GM19468 (cell line): ENCODE results near the gene DLG2.

Experiments used
- ATAC-seq: cut with Tn5 transposase; IDR thresholded peaks from one replicate; pipeline ENCODE4 v1.9.1; 2021; ENCODE audit warnings: mild to moderate bottlenecking, moderate library complexity, moderate number of reproducible peaks; ENCODE audit not compliant: unreplicated experiment; ENCODE audit errors: extremely low read depth

The DLG2 gene

DNA sequence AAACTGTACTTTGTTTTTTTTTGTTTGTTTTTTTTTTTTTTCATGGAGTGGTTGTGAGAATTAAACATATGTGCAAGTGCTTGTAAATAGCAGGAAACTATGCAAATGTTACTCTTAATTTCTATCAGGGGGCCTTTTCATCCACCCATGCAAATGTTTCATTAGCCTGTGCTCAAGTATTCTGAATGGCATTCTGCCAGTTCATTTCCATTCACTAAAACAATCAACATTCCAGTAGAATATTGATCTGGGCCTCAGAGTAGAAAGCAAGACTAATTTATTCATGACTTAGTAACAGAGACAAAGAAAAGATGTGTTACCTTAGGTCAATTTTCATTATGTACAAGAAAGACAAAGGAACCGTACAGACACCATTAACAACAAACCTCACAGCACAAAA lies 971.4 kb downstream of the DLG2 start:
- no peak for ATAC-seq

DNA sequence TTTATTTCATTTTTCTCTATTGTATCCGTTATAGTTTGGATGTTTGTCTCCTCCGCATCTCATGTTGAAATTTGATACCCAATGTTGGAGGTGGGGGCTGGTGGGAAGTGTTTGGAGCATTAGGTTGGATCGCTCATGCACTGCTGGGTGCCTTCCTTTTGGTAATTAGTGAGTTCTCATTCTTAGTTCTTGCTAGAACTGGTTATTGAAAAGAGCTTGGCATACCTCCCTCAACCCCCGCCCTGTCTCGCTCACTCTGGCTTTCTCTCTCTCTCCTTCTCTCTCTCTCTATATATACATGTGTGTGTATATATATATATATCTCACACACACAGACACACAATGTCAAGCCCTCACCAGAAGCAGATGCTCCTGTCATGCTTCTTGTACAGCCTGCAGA lies 978.7 kb downstream of the DLG2 start:
- no peak for ATAC-seq

DNA sequence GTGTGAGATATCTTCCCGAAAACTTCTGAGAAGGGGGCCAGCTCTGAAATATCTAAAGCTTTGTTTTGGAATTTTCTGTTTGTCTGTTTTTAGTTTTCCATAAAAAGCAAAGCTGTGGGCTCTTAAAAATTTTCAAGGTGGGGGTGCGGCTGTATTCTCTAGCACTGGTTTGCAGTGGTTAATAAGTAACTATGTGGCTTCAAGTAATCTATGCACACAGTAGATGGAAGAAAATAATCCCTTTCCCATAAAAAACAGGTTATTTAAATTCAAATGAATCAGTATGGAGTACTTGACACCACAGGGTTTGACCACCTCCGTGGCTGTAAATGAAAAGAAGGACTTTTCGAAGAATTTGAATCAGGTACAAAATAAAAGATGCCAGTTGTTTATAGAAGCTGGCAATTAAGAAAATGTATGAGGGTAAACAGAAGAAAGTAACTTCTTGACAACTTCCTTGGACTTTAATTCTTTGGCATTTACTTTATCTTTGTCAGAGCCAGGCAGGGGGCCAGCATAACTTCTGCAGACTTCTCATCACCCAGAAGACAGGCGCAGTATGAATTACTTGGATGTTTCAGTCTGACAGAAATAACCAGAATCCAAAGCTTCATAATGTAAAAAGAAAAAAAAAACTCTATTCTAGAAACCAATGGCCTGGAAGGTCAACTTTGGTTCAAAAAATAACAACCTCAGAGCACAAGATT lies 981.0 kb downstream of the DLG2 start:
- ATAC-seq: no peak

DNA sequence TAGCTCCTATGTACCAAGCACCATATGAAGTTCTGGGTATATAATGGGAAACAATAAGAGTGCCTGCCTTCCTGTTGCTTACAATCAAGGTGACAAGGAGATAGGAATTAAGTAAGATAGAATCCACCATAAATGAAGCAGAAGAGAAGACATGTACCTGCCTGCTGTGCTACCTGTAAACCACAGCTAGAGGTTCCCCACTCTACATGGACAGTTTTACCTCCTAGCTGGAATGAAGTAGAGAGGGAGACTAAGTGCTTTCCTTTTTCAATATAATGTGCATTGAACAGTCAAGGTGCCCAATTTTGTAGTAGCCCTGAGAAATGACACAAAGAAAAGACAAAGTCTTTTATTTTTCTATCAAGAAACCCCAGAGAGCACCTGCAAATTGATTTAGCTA lies 984.6 kb downstream of the DLG2 start:
- ATAC-seq: no peak

DNA sequence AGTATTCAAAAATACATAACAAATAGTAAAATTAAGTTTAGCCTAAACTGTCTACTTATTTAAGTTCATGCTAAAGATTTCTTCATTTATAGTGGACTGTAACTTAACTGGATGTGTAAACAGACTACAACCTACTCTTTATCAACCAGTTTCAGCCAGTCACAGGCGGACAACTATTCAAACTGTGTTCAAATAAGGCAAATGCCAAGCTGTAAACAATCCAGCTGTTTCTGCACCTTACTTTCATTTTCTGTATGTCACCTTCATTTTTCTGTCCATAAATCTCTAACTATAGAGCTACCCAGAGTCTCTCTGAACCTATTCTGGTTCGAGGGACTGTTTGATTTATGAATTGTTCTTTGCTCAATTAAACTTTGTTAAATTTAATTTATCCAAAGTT lies 992.8 kb downstream of the DLG2 start:
- ATAC-seq: no peak

DNA sequence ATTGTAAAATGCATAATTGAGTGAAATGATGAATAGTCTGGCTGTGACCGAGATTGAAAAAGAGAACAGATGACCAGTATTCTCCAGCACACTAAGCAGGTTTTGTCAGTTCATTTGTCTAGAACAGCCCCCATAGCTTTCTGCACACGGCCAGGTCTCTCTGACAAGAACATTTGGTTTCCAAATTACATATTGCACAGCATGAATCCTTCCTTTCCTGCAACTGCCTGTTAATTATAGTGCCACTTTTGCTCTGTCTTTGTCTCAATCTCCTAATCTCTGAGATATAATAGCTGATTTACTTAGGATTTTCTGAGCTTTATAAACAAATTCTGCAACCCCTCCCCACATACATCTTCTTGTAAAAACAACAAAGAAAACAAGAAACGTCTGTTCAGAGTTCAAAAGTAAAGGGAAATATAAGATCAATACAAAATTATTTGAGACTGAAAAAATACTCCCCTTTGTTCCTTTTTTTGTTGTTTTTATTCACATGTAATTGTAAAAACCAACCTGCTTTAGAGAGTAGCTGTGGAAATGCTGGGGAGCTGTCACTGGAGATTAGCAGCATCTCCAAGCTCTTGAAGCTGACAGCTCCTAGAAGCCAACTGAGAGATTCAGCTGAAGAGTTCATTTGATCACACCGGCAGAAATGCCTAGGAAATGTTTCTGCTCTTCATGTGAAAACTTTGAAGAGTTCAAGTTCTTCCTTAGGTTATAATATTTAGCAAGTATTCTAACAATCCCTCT lies 998.1 kb downstream of the DLG2 start:
- ATAC-seq: no peak

DNA sequence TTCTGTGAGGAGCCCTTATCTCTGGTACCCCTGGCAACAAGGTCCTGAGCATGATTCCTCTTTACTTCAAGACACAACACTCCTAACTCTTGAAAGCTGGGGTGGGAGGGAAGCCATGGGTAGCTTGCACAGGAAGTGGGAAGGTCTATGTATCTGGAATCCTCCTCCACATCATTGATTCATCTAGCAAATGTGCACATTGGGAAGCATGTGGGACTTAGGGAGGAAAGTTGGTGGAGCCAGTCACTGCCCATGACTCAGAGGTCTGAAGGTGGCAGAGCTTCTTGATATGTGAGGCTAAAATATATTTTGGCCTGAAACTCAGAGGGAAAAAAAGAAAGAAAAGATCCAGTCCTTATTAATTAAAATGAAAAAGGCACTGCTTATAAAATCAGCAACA lies 1000.9 kb downstream of the DLG2 start:
- no peak for ATAC-seq

DNA sequence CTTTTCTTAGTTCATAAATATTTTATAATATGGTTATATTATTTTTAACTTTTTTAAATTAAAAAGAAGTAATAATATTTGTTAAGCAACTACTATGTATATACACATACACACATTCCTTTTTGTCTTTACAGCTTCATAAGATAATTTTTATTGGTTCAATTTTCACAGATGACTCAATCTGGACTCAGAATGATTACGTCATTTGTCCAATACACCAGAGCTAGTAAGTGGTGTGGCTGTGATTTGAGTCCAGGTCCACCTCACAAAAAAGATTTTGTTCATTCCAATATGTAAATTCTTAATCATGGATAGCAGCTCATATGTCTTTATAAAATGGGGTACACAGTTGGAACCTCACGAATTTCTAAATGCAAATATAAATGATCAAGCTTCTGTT lies 1014.5 kb downstream of the DLG2 start:
- ATAC-seq: no peak

DNA sequence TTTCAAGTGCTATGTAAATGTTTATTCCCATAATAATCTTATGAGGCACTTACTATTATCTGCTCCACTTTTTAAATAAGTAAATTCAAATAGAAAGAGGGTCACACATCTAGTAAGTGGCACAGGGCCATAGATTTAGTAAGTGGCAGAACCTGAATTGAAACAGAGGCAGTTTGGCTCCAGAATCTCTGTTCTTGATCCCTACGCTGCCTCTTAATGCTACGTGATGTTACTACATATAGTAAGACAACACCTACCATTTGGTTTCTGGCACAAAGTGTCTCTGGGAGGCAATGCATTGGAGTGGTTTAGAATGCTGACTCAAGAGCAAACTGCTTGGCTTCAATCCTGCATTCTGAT lies 1018.3 kb downstream of the DLG2 start:
- no peak for ATAC-seq

DNA sequence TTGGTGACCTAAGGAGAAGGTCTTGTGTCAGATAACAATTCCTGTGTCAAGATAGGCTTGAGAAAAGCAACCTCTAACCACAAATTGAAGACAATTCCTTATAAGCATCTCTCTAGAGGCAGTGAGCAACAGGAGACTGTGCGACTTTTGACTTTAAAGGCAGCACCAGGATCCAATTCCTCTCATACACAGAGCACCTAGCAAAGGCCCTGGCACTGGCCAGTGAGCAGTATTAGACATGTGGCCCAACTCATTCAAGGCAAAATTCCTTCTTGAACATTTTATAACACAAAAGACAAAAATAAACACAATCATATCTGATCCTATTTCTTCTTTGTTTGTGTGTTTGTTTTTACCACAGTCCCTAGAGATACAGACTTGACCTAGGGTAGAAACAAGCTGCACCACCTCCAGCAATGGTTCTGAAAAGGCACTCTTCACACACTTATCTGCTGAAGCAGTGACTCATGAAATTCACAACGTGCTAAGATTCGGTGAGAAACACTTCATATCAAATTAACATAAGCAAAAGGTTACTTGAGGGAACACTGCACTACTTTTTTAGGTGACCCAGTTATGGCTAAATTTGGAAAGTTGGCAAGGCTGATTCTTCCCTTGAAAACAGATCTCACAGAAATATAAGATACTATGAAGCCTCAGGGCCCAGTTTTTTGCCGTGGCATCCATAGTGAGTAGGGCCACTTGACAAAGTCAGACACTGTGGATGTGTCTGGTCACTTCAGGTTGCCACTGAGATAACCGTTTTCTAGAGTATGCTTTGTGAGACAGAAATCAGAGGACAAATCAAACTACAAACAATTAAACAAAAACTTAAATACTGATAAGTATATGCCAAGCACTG lies 1018.9 kb downstream of the DLG2 start:
- no peak for ATAC-seq

DNA sequence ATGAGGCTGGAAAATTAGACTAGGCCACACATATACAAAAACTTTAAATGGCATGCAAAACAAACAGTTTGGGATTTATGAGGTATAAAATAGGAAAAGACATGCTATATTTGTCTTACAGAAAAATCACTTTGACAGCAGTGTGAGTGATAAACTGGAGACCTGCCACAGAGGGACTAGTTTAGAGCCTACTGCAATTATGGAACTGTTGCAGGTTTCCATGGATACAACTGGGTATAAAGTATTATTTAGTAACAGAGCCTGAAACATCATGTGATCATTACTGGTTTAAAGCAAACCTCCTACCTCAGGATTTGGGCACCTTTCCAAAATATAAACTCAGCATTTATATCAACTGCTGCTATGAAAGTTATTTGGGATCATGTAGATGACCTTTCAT lies 1032.5 kb downstream of the DLG2 start:
- no peak for ATAC-seq

DNA sequence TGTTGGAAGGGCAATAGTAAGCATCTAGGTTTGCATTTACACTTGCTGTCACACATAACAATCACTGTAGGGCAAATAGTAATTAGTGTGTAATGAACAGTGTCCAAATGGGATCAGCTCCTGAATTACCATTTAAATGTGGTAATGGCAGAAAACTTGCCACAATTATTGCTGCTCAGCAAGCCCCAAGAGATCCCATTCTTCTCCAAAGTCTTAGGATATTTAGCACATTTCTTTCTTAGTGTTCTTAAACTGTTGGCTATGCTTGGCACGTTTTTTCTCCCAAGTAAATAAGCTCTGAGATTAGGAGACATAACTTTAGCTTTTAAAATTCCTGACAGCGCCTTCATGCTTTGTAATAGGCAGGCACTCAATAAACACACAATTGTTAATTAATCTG lies 1037.0 kb downstream of the DLG2 start:
- no peak for ATAC-seq

DNA sequence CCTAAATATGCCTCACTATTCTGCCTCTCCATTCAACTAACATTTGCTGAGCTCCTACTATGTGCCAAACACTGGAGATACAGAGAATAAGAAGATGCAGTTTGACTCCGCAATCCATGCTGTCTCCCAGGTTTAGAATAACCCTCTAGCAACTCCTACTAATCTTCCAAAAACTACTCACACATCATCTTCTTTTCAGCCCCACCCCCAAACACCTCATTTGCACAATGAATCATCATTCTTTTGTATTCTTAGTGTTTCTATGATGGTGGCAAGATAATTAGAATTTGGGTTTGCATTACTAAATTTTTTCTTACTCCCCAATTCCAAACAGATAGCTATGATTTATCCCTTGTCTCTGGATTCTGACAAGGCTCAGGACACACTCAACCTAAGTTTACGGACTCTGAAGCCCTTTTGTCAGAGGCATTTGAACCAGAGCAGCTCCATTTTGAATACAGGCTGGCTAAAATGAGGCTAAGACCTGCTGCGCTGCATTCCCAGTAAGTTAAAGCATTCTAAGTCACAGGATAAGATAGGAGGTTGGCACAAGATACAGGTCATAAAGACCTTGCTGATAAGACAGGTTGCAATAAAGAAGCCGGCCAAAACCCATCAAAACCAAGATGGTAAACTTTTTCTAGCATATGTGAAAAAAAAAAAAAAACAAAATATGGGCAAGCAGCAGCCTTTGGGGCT lies 1038.9 kb downstream of the DLG2 start:
- ATAC-seq: no peak

DNA sequence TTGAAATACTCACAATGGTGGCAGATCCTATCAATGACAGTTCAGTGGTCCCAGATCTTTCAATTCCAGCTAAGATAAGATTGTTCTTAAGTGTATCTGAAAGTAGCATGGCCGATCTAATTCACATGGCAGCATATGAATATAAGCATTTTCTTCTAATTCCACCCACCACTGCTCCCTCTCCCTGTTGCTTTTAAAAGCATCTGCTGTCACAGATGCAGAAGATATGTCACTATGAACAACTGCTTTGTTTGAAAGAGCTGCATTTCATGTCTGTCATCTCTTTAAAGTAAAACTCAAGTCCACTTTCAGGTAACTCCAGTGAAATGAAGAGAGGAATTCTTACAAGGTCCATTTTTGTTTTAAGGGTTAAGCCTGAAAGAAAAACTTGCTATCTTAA lies 1044.0 kb downstream of the DLG2 start:
- no peak for ATAC-seq

DNA sequence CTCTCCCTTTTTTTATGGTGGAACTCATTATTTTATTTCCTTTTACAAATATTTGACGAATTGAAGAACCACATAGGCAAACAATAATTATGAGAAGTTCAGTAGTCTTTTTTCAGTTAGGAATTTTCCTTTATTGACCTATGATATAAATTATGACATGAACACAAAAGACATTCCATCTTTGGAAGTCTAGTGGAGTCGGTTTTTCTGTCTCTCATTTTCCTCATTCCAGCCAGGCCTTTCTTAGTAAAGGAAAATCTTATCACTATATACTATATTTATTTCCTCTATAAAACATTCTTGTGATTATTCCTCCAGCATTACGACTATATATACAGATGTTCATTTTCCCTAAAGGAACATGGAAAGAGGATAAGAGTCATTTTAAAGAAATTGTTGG lies 1046.1 kb downstream of the DLG2 start:
- no peak for ATAC-seq

DNA sequence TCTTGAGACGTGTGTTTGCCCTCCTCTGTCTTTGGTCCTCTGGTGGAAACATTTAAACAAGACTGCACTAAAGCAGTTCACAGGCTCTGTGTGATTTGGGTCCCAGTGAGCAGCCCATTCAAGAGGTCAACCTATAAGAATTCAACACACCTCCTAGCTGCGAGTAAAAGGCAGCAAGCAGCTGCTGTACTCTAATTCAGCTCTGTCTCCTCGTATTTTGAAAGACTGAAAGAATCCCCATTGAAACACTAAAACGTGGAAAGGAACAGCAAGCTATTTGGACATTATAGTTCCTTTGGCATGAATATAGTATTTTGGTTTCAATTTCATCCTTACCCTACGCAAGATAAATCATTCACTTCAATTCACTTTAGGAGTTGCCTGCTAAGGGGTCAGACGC lies 1046.7 kb downstream of the DLG2 start:
- no peak for ATAC-seq

DNA sequence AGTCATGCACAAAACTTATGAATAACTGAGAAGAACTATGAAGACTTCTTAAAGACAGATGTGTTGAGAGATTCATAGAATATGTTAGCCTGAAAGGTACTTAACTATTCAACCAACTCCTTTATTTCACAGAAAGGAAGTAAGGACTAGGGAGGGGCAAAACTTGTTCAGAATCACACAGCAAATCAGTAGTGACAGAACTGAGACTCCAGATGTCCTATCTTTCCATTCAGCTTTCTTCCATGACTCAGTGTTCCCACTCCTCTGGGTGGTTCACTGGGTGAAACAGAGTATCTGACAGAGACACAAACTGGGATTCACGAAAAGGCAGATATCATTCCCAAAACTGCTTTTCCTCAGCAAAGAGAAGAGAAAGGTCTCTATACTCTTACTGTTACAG lies 1053.3 kb downstream of the DLG2 start:
- ATAC-seq: no peak

DNA sequence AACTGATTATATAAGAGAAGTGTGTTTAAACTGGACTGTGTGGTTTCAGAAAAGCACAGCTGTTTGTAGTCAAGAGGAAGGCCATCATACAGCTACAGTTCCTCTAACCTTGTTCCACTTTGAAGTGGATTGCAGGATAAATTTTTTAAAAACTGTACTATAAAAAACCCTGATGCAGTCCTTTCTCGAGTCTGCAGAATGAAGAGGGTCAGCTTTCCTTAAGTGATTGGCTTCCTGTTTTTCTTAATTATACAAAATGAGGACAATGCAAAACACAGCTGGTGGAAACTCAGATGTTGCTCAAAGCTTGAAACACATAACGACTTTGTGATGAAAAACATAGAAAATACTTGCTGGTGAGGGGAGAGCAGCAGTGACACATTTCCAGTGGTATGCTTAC lies 1060.5 kb downstream of the DLG2 start:
- no peak for ATAC-seq

DNA sequence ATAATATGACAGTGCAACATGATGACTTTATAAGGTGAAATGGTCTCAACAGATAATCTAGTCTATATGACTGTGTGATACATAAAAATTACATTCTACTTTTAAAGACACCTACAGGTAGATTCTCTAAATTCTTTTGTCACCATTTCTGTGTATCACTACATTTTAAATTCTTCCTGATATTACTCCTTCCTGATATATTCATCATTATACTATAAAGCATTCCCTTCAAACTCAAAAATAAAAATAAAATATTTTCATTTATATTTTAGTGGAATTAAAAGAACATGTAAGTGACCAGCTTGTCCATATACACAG lies 1062.3 kb downstream of the DLG2 start:
- ATAC-seq: no peak

DNA sequence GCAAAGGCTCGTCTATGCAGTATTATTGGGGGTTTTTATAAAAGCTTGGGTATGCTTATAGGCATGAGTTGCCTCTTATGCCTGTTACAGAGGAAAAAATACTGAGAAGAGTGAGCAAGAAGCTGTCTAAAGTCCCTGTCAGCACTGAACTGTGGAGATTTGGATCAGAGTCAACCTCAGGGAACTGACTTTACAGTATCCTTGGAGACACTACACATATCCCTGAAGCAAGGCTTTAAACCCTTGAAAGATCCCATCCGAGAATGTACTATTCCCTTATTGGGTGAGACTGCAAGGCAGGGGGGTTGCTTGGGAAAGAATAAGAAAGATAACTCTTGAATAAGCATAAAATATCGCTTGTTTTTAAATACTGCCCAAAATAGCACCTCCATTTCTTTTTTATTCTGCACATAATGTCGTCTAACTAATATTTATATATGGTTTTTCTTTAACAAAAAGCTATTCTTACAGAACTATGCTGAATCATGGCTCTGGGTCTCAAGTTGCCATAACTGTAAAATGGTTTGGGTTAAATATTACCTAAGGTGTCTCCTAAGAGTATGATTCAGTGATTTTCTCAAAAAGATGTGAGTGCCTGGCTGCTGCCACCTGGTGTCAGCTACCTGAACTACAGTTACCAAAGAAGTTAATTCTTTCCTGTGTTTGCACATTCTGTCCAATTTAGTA lies 1062.8 kb downstream of the DLG2 start:
- ATAC-seq: peak; percentile 89
